Endothelial cell of umbilical vein (primary cell): Measurements from ENCODE around the gene GTF3C5. TPM values are rescaled to one million over a fixed set of nuclear protein-coding genes. Genes with fewer than 3 reads are reported as not detected.

Source experiments
- BruUV-seq: library from RNA; stranded (reverse); fragments of 400-500 nt; replicated peaks from 2 replicates; lab custom pipeline; 2021; lab: Mats Ljungman, UMichigan
- CTCF ChIA-PET: fragments of 300-600, 350-600 bp; sonication (Branson Sonifier 250); formaldehyde crosslinking; loops from one replicate; lab custom pipeline; 2021; ENCODE audit warnings: antibody characterized with exemption, inconsistent platforms; lab: Charles Lee
- POLR2A ChIA-PET: fragments of 300-600, 350-600 bp; sonication (Branson Sonifier 250); formaldehyde crosslinking; loops from one replicate; lab custom pipeline; 2021; ENCODE audit warnings: antibody characterized with exemption, inconsistent platforms; lab: Charles Lee
- DNase-seq: peaks from one replicate; pipeline ENCODE4 v3.0.0-alpha.2; 2011; ENCODE audit warnings: low read depth, low spot score
- FAIRE-seq: peaks from 2 replicates; lab custom pipeline; 2011; peaks lifted over from hg19 to GRCh38; lab: Jason Lieb, UNC
- H2AFZ ChIP-seq: 2 replicates; pipeline ENCODE4 v1.6.0; 2012; ENCODE audit warnings: low read depth, low read length, control low read depth, inconsistent platforms
- H3K27ac ChIP-seq: 2 replicates; pipeline ENCODE4 v1.5.1; 2011; ENCODE audit warnings: low read depth, mild to moderate bottlenecking, control low read depth, low read length, moderate library complexity; ENCODE audit not compliant: insufficient read depth
- H3K27me3 ChIP-seq, 2 experiments: 2 replicates each; pipeline versions ENCODE4 v1.6.0 to v1.6.1; 2011; ENCODE audit warnings: low read length in 2 of 2, mixed read lengths in 1 of 2; ENCODE audit not compliant: control insufficient read depth in 2 of 2, insufficient read depth in 2 of 2
- H3K36me3 ChIP-seq, 2 experiments: 2 replicates in 1 of 2; 3 replicates in 1 of 2; pipeline ENCODE4 v1.5.1; 2011; ENCODE audit warnings: low read length in 2 of 2, mild to moderate bottlenecking in 1 of 2, moderate library complexity in 1 of 2; ENCODE audit not compliant: control insufficient read depth in 2 of 2, insufficient read depth in 2 of 2; ENCODE audit errors: extremely low read depth in 1 of 2
- H3K4me1 ChIP-seq: 3 replicates; pipeline ENCODE4 v1.5.1; 2011; ENCODE audit warnings: mild to moderate bottlenecking, low read length; ENCODE audit not compliant: control insufficient read depth, insufficient read depth; ENCODE audit errors: extremely low read depth
- H3K4me2 ChIP-seq: 2 replicates; pipeline ENCODE4 v1.6.1; 2011; ENCODE audit warnings: low read length, control low read depth, mixed read lengths; ENCODE audit not compliant: insufficient read depth
- H3K4me3 ChIP-seq, 3 experiments: fragments of 200-600 bp in 1 of 3; sonication (generic), shearing (Covaris generic) in 1 of 3; replicated peaks in 1 of 3; 2 replicates each; pipeline ENCODE4 v1.5.1; 2011 to 2016; ENCODE audit warnings: control low read depth in 3 of 3, low read length in 3 of 3, mild to moderate bottlenecking in 2 of 3, inconsistent platforms in 1 of 3, low read depth in 1 of 3, moderate library complexity in 1 of 3; ENCODE audit not compliant: insufficient read depth in 1 of 3
- H3K79me2 ChIP-seq: 2 replicates; pipeline ENCODE4 v1.6.0; 2012; ENCODE audit warnings: low read length, inconsistent platforms; ENCODE audit not compliant: control insufficient read depth, insufficient read depth
- H3K9ac ChIP-seq: replicated peaks from 2 replicates; pipeline ENCODE3; 2011; ENCODE audit warnings: low read length, control low read depth; ENCODE audit not compliant: insufficient read depth; ENCODE audit errors: extremely low read depth
- H3K9me1 ChIP-seq: replicated peaks from 3 replicates; pipeline ENCODE4 v1.6.0; 2011; ENCODE audit warnings: mild to moderate bottlenecking, low read length; ENCODE audit not compliant: control insufficient read depth, insufficient read depth; ENCODE audit errors: extremely low read depth
- H3K9me3 ChIP-seq: replicated peaks from 2 replicates; pipeline ENCODE4 v1.5.1; 2012; ENCODE audit warnings: low read length, inconsistent platforms; ENCODE audit not compliant: control insufficient read depth, insufficient read depth
- H4K20me1 ChIP-seq: replicated peaks from 2 replicates; pipeline ENCODE3; 2011; ENCODE audit warnings: mild to moderate bottlenecking, low read length; ENCODE audit not compliant: control insufficient read depth, insufficient read depth; ENCODE audit errors: extremely low read depth
- CTCF ChIP-seq, 2 donors: IDR thresholded peaks; 1 replicate in 1 of 2; 2 replicates in 1 of 2; pipeline ENCODE4 v1.5.1; 2011; ENCODE audit warnings: low read length in 2 of 2, mild to moderate bottlenecking in 2 of 2, moderate library complexity in 2 of 2, control low read depth in 1 of 2, inconsistent platforms in 1 of 2, low read depth in 1 of 2; ENCODE audit not compliant: insufficient read depth in 1 of 2; ENCODE audit errors: extremely low read depth in 1 of 2
- EZH2 ChIP-seq: IDR thresholded peaks from 2 replicates; pipeline ENCODE4 v1.6.1; 2012; ENCODE audit warnings: borderline replicate concordance, low read depth, mild to moderate bottlenecking, moderate library complexity, low read length, inconsistent platforms; ENCODE audit not compliant: severe bottlenecking
- FOS ChIP-seq: IDR thresholded peaks from 2 replicates; pipeline ENCODE4 v1.6.1; 2011; ENCODE audit warnings: mild to moderate bottlenecking, low read length, moderate library complexity, borderline replicate concordance; ENCODE audit not compliant: insufficient read depth
- GATA2 ChIP-seq: IDR thresholded peaks from 2 replicates; pipeline ENCODE4 v1.7.0; 2011; ENCODE audit warnings: low read depth, mild to moderate bottlenecking, moderate library complexity, mixed read lengths, low read length; ENCODE audit not compliant: insufficient read length, insufficient read depth
- JUN ChIP-seq: IDR thresholded peaks from 2 replicates; pipeline ENCODE4 v1.6.1; 2011; ENCODE audit warnings: borderline replicate concordance, low read depth; ENCODE audit not compliant: insufficient read length, insufficient read depth
- MYC ChIP-seq: IDR thresholded peaks from one replicate; pipeline ENCODE4 v1.6.1; 2011; ENCODE audit warnings: mild to moderate bottlenecking, low read depth, low read length
- POLR2A ChIP-seq: IDR thresholded peaks from 2 replicates; pipeline ENCODE4 v1.6.1; 2012; ENCODE audit warnings: low read depth, mild to moderate bottlenecking, control low read depth, low read length
- POLR2AphosphoS5 ChIP-seq: IDR thresholded peaks from 2 replicates; pipeline ENCODE4 v1.6.1; 2012; ENCODE audit warnings: low read depth, mild to moderate bottlenecking, control low read depth, low read length, moderate library complexity; ENCODE audit not compliant: insufficient read depth
- dilution Hi-C: fragments of 300-500 bp; cut with MboI; formaldehyde crosslinking; loops from one replicate; pipeline ENCODE4 v1.15.0; 2019; ENCODE audit warnings: low sequenced_read_pairs; ENCODE audit not compliant: extremely low pct_ligation_motif_present
- intact Hi-C: fragments of 100-400 bp; cut with micrococcal nuclease; formaldehyde crosslinking; loops from one replicate; pipeline ENCODE4 v1.10.0; 2022
- polyA plus RNA-seq, 4 experiments: library from polyadenylated mRNA; depleted of rRNA in 3 of 4; stranded (reverse) in 3 of 4; unstranded in 1 of 4; fragments of >200 nt; gene quantifications; 2 replicates each; pipeline versions ENCODE4 v1.2.1 to v1.2.3, GENCODE V29; 2011 to 2012; ENCODE audit warnings: missing spikeins in 1 of 4
- total RNA-seq: library from RNA; stranded (reverse); gene quantifications from 2 replicates; pipeline ENCODE4 v1.2.3, GENCODE V29; 2021
- TF ChIP-seq, protein P1 (sequence below): IDR thresholded peaks from 2 replicates; pipeline ENCODE4 v1.6.1; 2011; ENCODE audit not compliant: insufficient read depth, insufficient read length

Gene GTF3C5
- total and polyA plus RNA-seq, 2 donors (not counting 3 experiments of a cell fraction or from before 2014, with no cell fraction given) = 65.6 to 73.8 TPM

DNA sequence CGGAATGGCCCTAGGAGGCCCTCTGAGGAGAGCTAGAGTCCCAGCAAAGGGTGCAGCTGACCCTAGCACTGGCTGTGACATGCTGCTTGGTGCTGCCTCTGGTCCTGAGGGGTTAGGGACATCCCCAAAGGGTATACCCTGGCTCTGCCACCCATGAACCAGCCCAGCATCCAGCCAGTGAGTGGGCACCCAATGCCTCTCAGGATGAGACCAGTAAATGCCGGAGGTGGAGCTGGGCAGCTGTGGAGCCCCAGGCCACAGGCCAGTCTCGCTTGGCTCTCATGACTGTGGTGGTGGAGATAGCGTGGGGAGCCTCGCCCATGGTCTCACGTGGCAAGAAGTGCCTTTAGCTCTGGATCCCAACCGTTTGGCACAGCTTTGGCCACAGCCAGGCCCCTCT is 27.3 kb downstream of the GTF3C5 start:
- intact Hi-C loops (no loop called here), dilution Hi-C loops (no loop called here)
- POLR2A ChIA-PET = no interaction called here
- Histone ChIP-seq H3K9me1 (no peaks in the 10 kb centered on the region), H3K79me2 (no peaks in the 10 kb centered on the region), H3K9ac (no peak overlapping the region), H3K4me1 (peaks cover 3% of the 10 kb centered on the region), H2AFZ (no peak overlapping the region), H4K20me1 (no peaks in the 10 kb centered on the region), H3K27me3 (no peaks in the 10 kb centered on the region), H3K36me3 (peaks cover 0 to 29% of the 10 kb centered on the region in 2 experiments), H3K27ac (no peak overlapping the region), H3K4me3 (no peak overlapping the region), H3K4me2 (no peak overlapping the region), H3K9me3 (no peaks in the 10 kb centered on the region)
- DNase-seq = no peak
- CTCF ChIA-PET = no interaction called here
- TSS peak; percentile 62 for BruUV-seq
- no peak for FAIRE-seq
- TF ChIP-seq POLR2AphosphoS5 = no peak
- TF ChIP-seq POLR2A = no peak
- no peak for TF ChIP-seq MYC
- no peak for TF ChIP-seq JUN
- TF ChIP-seq CTCF (IDR thresholded peaks at IDR 0.05; ENCODE audit: extremely low read depth in 1 of 2, insufficient read depth in 1 of 2, low read depth in 1 of 2, low read length in 2 of 2) = no peak
- no peak for TF ChIP-seq GATA2
- no peak for TF ChIP-seq EZH2
- TF ChIP-seq FOS = no peak
- TF ChIP-seq, protein P1, sequence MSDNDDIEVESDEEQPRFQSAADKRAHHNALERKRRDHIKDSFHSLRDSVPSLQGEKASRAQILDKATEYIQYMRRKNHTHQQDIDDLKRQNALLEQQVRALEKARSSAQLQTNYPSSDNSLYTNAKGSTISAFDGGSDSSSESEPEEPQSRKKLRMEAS = no peak
